ENCODE data around the gene GGA1.

Gene GGA1

DNA sequence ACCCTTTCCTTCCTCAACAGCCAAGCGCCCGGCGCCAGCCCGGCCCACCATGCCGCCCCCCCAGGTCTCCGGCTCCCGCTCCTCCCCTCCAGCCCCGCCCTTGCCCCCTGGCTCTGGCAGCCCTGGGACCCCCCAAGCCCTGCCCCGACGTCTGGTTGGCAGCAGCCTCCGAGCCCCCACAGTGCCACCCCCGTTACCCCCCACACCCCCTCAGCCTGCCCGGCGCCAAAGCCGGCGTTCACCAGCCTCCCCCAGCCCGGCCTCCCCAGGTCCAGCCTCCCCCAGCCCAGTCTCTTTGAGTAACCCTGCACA, 46.6 kb downstream of the GGA1 start:
- TF ChIP-seq CREB1 (IDR thresholded peaks at IDR 0.05; ENCODE audit: low read depth) (no peak), TCF12 (IDR thresholded peaks at IDR 0.05; ENCODE audit: low read depth) (no peak), EGR1 (IDR thresholded peaks at IDR 0.05) (no peak), YY1 (IDR thresholded peaks at IDR 0.05; ENCODE audit: low read depth) (no peak), NFIC (IDR thresholded peaks at IDR 0.05) (no peak), RAD21 (IDR thresholded peaks at IDR 0.05; ENCODE audit: low read depth) (no peak), TEAD4 (IDR thresholded peaks at IDR 0.05) (no peak), ZBTB7A (IDR thresholded peaks at IDR 0.05; ENCODE audit: low read depth) (no peak), EP300 (IDR thresholded peaks at IDR 0.05; ENCODE audit: borderline replicate concordance) (no peak), CEBPB (IDR thresholded peaks at IDR 0.05) (no peak), TAF1 (IDR thresholded peaks at IDR 0.05; ENCODE audit: low read depth) (no peak), FOXM1 (IDR thresholded peaks at IDR 0.05; ENCODE audit: borderline replicate concordance, low read depth) (no peak)
- TF ChIP-seq, protein P1, sequence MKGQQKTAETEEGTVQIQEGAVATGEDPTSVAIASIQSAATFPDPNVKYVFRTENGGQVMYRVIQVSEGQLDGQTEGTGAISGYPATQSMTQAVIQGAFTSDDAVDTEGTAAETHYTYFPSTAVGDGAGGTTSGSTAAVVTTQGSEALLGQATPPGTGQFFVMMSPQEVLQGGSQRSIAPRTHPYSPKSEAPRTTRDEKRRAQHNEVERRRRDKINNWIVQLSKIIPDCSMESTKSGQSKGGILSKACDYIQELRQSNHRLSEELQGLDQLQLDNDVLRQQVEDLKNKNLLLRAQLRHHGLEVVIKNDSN (IDR thresholded peaks at IDR 0.05), result no peak
- TF ChIP-seq, protein P2, sequence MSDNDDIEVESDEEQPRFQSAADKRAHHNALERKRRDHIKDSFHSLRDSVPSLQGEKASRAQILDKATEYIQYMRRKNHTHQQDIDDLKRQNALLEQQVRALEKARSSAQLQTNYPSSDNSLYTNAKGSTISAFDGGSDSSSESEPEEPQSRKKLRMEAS (IDR thresholded peaks at IDR 0.05), result no peak
- TF ChIP-seq, protein P3, sequence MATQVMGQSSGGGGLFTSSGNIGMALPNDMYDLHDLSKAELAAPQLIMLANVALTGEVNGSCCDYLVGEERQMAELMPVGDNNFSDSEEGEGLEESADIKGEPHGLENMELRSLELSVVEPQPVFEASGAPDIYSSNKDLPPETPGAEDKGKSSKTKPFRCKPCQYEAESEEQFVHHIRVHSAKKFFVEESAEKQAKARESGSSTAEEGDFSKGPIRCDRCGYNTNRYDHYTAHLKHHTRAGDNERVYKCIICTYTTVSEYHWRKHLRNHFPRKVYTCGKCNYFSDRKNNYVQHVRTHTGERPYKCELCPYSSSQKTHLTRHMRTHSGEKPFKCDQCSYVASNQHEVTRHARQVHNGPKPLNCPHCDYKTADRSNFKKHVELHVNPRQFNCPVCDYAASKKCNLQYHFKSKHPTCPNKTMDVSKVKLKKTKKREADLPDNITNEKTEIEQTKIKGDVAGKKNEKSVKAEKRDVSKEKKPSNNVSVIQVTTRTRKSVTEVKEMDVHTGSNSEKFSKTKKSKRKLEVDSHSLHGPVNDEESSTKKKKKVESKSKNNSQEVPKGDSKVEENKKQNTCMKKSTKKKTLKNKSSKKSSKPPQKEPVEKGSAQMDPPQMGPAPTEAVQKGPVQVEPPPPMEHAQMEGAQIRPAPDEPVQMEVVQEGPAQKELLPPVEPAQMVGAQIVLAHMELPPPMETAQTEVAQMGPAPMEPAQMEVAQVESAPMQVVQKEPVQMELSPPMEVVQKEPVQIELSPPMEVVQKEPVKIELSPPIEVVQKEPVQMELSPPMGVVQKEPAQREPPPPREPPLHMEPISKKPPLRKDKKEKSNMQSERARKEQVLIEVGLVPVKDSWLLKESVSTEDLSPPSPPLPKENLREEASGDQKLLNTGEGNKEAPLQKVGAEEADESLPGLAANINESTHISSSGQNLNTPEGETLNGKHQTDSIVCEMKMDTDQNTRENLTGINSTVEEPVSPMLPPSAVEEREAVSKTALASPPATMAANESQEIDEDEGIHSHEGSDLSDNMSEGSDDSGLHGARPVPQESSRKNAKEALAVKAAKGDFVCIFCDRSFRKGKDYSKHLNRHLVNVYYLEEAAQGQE (IDR thresholded peaks at IDR 0.05; ENCODE audit: low read depth), result no peak

DNA sequence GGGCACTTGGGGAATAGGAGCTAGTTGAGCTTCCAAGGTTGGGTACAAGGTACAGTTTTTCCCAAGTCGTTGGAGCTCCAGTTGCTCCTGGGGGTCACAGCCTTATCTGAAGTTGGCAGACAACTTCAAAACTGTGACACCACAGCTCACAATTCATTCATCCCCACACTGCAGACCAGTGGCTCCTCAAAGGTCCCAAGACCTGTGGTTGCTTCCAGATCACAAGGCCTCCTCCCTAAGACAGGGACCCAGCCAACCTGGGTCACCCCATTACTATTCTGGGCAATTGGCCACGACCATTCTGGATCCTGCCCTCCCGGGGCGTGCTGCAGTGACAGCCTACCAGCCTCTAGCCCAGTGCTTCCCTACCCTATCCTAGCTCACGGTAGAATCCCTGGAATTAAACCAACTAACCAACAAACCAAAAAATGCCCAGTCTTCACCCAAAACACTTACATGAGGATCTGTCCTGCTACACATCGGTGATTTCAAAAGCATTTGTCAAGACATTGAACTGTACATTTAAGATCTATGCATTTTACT, 49.0 kb downstream of the GGA1 start:
- TF ChIP-seq TEAD4 (IDR thresholded peaks at IDR 0.05) (no peak), YY1 (IDR thresholded peaks at IDR 0.05; ENCODE audit: low read depth) (no peak), TAF1 (IDR thresholded peaks at IDR 0.05; ENCODE audit: low read depth) (no peak), NFIC (IDR thresholded peaks at IDR 0.05) (no peak), EGR1 (IDR thresholded peaks at IDR 0.05) (no peak), ZBTB7A (IDR thresholded peaks at IDR 0.05; ENCODE audit: low read depth) (no peak), EP300 (IDR thresholded peaks at IDR 0.05; ENCODE audit: borderline replicate concordance) (no peak), RAD21 (IDR thresholded peaks at IDR 0.05; ENCODE audit: low read depth) (no peak), CREB1 (IDR thresholded peaks at IDR 0.05; ENCODE audit: low read depth) (no peak), CEBPB (IDR thresholded peaks at IDR 0.05) (no peak)
- TF ChIP-seq, protein P3 (IDR thresholded peaks at IDR 0.05; ENCODE audit: low read depth), result no peak
- TF ChIP-seq, protein P2 (IDR thresholded peaks at IDR 0.05), result no peak

DNA sequence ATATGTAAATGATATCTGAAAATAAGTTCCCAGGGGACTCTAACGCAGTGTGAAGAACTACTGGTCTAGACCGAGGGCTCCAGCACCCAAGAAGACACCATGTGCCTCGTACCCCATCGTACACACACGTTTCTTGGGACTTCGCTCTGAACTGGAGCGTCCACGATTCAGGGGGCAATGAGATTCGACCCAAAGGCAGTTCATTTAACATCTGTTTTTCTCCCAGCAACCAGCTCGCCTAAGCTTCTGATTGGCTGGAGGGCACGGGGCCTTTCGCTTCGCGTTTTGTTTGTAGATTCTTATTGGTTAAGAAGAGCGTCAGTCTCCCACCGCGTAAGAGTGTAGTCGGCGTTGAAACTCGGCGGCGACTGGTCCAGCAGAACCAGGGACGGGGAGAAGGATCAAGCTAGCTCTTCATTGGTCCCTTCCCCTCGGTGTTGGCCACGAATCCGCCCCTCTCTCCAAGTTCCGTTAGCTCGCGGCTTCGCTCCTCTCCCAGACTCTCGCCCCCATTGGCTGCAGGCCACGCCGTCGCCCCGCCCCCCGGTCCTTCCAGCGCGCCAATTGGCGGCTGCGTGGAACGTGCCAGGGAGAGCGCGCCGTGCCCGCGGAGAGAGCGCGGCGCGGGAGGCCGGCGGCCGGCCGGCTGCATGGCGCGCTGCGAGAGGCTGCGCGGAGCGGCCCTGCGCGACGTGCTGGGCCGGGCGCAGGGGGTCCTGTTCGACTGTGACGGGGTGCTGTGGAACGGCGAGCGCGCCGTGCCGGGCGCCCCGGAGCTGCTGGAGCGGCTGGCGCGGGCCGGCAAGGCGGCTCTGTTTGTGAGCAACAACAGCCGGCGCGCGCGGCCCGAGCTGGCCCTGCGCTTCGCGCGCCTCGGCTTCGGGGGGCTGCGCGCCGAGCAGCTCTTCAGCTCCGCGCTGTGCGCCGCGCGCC, 49.8 kb downstream of the GGA1 start, which contains the start of gene PDXP:
Gene PDXP, plus strand, starts transcription at position 591 of the 933 bp plus-strand sequence. Its CDS starts 60 bp downstream, at position 651.
- TF ChIP-seq, protein P2 (IDR thresholded peaks at IDR 0.05), result peak; percentile 82
- TF ChIP-seq YY1 (IDR thresholded peaks at IDR 0.05; ENCODE audit: low read depth) (0 out of 2 replicates have a peak, but pooled peaks have one; percentile 33), FOXM1 (IDR thresholded peaks at IDR 0.05; ENCODE audit: borderline replicate concordance, low read depth) (no peak), TAF1 (IDR thresholded peaks at IDR 0.05; ENCODE audit: low read depth) (peak; percentile 19; the same call in 1 of the 2 replicates), TCF12 (IDR thresholded peaks at IDR 0.05; ENCODE audit: low read depth) (no peak), CREB1 (IDR thresholded peaks at IDR 0.05; ENCODE audit: low read depth) (peak; percentile 86)

DNA sequence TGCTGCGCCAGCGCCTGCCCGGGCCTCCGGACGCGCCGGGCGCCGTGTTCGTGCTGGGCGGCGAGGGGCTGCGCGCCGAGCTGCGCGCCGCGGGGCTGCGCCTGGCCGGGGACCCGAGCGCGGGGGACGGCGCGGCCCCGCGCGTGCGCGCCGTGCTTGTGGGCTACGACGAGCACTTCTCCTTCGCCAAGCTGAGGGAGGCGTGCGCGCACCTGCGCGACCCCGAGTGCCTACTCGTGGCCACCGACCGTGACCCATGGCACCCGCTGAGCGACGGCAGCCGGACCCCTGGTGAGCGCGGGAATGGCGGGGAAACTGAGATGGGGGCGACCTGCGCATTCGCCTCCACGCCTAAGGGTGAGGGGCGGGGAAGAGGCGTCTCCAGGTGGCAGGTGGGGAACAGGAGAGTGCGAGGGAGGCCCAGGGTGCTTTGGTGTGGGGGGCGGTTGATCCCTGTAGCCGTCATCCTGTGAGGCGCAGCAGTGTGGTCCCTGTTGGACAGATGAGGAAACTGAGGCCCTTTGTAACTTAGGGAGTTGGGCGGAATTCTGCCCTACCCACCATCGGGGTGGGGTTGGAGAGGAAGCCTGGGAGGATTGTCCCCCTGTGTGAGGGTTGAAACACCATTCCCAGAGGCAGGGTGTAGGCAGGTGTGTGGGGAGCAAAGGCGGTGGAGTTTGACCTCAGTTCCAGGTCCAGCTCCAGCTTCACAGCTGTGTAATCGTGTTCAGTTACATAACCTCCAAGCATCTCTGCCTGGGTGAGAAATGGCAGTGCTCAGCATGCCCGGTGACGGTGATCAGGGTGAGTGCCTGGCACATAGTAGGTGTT, 50.6 kb downstream of the GGA1 start:
- TF ChIP-seq, protein P2 (IDR thresholded peaks at IDR 0.05), result peak; percentile 32; the same call in 1 of the 2 replicates
- no peak for TF ChIP-seq RAD21 (IDR thresholded peaks at IDR 0.05; ENCODE audit: low read depth)
